ENCODE results near the gene RALGAPA1.

RALGAPA1 gene

DNA sequence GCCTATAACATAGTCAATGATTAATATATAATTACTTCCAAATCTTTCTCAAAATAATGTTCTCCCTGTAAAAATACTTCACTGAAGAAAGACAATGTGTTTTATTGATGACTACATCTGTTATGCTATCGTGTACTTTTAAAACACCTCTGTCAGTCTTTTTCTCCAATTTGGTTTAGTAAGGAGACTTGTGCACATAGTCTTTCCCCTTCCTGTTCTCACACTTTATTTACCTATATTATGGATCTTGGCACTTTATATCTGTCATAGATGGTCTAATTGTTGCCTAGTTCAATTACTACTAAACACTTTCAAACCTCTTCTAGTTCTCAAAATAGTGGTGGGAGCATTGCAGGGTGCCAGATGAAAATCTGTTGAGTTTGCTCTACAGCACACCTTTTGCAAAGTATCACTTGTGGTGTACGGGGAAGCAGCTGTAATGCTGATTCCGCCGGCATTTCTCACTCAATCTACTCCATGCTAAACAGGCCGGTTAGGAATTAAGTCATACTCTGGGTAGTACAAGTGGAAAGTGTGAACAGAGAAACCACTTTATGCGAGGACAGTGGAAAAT is 276.2 kb downstream of the RALGAPA1 start:
- H3K27ac ChIP-seq (ENCODE audit: low read depth, low read length) = no peak overlapping the region
- peaks cover 26% of the 10 kb centered on the region for H3K27me3 ChIP-seq (ENCODE audit: control insufficient read depth, insufficient read depth, low read length)
- H3K4me1 ChIP-seq (ENCODE audit: control insufficient read depth, insufficient read depth, low read length) = no peaks in the 10 kb centered on the region
- no peak overlapping the region for H3K9ac ChIP-seq (ENCODE audit: low read length)
- peak overlapping the region; percentile 64 for H3K4me3 ChIP-seq (ENCODE audit: low read length)
- H3K36me3 ChIP-seq (ENCODE audit: control insufficient read depth, insufficient read depth, low read length) = no peaks in the 10 kb centered on the region

DNA sequence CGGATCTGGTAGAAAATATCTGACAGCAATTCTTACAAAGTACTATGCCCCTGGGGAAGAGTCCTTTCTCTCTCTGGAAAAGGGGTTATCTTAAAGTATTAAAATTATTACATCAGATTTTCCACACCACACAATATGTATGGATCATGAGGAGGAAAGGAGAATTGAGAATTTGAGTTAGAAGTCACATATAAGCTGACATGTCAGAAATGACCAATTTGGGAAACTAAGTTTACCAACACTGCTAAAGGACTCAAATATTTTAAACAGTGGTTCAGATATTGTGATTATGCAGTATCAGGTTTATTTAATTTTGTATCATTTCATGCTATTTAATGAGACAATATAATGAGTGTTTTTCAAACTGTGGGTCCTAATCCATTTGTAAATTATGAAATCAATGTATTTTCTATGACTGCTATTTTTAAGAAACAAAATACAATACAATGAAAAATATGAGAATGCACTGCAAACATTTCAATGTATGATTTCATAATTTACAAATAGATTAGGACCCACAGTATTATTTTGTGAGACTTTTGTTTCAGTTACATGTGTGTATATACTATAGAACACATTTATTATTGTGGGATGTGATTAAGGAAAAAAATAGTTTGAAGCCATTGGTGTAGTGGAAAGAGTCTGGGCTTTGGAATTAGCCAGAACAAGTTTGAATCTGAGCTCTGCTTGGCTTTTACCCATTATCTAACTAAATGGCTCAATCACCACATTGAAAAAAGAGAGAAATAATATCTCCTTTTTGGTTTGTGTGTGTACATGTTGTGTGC is 276.9 kb downstream of the RALGAPA1 start:
- Histone ChIP-seq H3K27me3 (ENCODE audit: control insufficient read depth, insufficient read depth, low read length) (peaks cover 26% of the 10 kb centered on the region), H3K36me3 (ENCODE audit: control insufficient read depth, insufficient read depth, low read length) (no peaks in the 10 kb centered on the region), H3K4me3 (ENCODE audit: low read length) (no peak overlapping the region), H3K4me1 (ENCODE audit: control insufficient read depth, insufficient read depth, low read length) (no peaks in the 10 kb centered on the region), H3K9ac (ENCODE audit: low read length) (no peak overlapping the region), H3K27ac (ENCODE audit: low read depth, low read length) (no peak overlapping the region)

DNA sequence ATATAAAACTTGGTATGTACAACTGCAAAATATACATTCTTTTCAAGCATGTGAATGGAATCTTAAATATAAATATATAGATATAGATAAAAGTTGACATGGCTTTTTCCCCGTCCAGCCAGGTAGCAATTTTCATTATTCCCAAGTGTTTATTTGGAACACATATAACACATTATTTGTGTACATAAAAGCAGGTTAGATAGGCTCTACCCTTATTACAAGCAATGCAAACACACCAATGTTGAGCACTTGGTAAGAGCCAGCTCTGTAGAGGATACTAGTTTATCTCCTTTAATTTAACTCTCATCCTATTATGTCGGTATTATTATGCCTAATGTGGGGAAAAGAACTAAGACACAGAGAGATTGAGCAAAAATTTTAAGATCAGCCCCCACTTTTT is 282.1 kb downstream of the RALGAPA1 start:
- Histone ChIP-seq H3K4me3 (ENCODE audit: low read length) (no peak overlapping the region), H3K27me3 (ENCODE audit: control insufficient read depth, insufficient read depth, low read length) (peaks cover 5% of the 10 kb centered on the region), H3K27ac (ENCODE audit: low read depth, low read length) (no peak overlapping the region), H3K9ac (ENCODE audit: low read length) (no peak overlapping the region), H3K4me1 (ENCODE audit: control insufficient read depth, insufficient read depth, low read length) (no peaks in the 10 kb centered on the region), H3K36me3 (ENCODE audit: control insufficient read depth, insufficient read depth, low read length) (no peaks in the 10 kb centered on the region)

DNA sequence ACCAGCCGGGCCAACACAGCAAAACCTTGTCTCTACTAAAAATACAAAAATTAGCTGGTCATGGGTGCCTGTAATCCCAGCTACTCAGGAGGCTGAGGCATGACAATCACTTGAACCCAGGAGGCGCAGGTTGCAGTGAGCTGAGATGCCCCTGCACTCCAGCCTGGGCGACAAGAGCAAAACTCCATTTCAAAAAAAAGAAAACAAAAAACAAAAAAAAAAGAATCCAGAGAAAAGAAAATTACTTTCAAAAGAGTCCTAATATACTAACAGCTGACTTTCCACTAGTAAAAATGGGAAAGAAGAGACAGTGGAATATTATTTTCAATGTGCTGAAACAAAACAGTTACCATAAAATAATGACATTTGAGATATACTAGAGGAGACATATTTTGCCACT is 283.4 kb downstream of the RALGAPA1 start:
- no peak overlapping the region for H3K4me3 ChIP-seq (ENCODE audit: low read length)
- no peaks in the 10 kb centered on the region for H3K4me1 ChIP-seq (ENCODE audit: control insufficient read depth, insufficient read depth, low read length)
- no peak overlapping the region for H3K27ac ChIP-seq (ENCODE audit: low read depth, low read length)
- H3K27me3 ChIP-seq (ENCODE audit: control insufficient read depth, insufficient read depth, low read length) = peaks cover 5% of the 10 kb centered on the region
- no peak overlapping the region for H3K9ac ChIP-seq (ENCODE audit: low read length)
- H3K36me3 ChIP-seq (ENCODE audit: control insufficient read depth, insufficient read depth, low read length) = no peaks in the 10 kb centered on the region

DNA sequence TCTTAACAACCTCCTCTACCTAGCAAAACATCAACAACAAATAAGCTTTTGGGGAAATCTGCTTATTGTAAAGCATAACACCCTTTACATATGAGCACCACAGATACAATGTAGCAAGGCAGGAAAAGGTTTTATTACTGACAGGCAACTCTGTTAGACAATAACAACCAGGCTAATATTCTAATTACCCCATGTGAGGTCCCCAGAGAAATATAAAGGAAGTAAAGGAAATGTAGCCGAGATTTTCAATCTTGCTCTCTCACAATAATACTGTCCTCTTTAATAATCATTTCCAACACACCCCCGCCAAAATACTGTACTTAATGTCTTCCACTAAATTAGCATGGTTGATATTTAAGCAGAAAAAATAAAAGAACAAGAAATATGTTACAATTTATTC is 289.1 kb downstream of the RALGAPA1 start:
- H3K4me3 ChIP-seq (ENCODE audit: low read length) = no peak overlapping the region
- H3K27ac ChIP-seq (ENCODE audit: low read depth, low read length) = no peak overlapping the region
- H3K9ac ChIP-seq (ENCODE audit: low read length) = no peak overlapping the region
- H3K4me1 ChIP-seq (ENCODE audit: control insufficient read depth, insufficient read depth, low read length) = no peaks in the 10 kb centered on the region
- H3K36me3 ChIP-seq (ENCODE audit: control insufficient read depth, insufficient read depth, low read length) = no peaks in the 10 kb centered on the region
- no peaks in the 10 kb centered on the region for H3K27me3 ChIP-seq (ENCODE audit: control insufficient read depth, insufficient read depth, low read length)

DNA sequence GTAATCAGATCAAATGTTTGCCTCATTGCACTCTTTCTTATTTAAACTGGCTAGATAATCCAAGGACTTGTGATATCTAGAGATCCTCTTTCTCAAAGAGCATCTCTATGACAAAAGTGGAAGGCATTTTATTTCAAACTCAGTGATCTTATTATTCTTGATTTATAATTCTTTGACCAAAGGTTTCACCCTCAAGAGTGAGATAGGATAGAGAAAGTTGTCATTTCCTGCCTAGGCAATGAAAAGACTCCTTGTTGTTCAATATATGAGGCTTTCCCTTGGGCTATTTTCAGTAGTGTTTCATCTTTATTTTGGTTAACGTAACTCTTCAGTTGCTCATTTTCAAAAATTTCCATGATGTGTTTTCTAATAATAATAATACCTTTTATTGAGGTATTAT is 293.2 kb downstream of the RALGAPA1 start:
- H3K4me1 ChIP-seq (ENCODE audit: control insufficient read depth, insufficient read depth, low read length) = no peaks in the 10 kb centered on the region

DNA sequence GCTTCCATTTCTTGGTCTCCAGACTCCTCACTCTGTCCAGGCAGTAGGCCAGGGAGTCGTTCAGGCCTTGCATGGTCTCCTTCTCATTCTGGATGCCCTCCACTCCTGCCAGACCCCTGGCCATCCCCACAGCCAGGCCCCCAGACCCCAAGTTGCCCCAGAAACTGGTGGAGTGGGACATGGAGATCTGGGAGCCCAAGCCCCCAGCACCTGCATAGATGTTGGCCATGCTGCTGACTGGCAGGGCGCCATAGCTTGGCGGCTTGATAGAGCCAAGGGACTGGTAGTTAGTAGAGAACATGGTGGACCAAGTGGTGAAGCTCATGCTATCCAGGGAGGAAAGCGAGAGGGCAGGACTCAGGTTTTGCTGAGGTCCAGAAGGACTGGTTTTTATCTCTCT is 296.3 kb downstream of the RALGAPA1 start:
- Histone ChIP-seq H3K36me3 (ENCODE audit: control insufficient read depth, insufficient read depth, low read length) (no peaks in the 10 kb centered on the region), H3K9ac (ENCODE audit: low read length) (no peak overlapping the region), H3K27me3 (ENCODE audit: control insufficient read depth, insufficient read depth, low read length) (no peaks in the 10 kb centered on the region), H3K4me1 (ENCODE audit: control insufficient read depth, insufficient read depth, low read length) (no peaks in the 10 kb centered on the region), H3K27ac (ENCODE audit: low read depth, low read length) (no peak overlapping the region), H3K4me3 (ENCODE audit: low read length) (no peak overlapping the region)

More for the DNA sequence above, 293.2 kb downstream of the RALGAPA1 start:
- no peak overlapping the region for H3K9ac ChIP-seq (ENCODE audit: low read length)
- H3K27ac ChIP-seq (ENCODE audit: low read depth, low read length) = no peak overlapping the region
- H3K36me3 ChIP-seq (ENCODE audit: control insufficient read depth, insufficient read depth, low read length) = no peaks in the 10 kb centered on the region
- H3K27me3 ChIP-seq (ENCODE audit: control insufficient read depth, insufficient read depth, low read length) = no peaks in the 10 kb centered on the region
- H3K4me3 ChIP-seq (ENCODE audit: low read length) = no peak overlapping the region

DNA sequence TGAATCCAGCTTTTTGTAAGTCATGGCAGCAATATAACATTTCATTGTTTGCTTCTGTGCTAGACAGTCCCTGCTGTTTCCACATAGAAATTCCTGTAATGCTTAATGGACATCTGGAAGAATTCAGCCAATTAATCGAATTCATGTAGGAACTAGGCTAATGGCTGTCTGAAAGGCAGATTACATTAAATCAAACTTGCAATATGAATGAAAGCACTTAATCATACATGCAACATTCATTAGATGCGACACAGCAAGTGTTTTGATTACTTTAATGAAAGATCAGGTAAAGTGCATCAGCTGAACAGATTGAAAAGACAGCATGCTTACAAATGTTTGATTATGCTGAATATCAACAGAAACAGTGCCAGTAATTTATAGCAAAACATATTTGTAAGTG is 299.2 kb downstream of the RALGAPA1 start:
- no peaks in the 10 kb centered on the region for H3K27me3 ChIP-seq (ENCODE audit: control insufficient read depth, insufficient read depth, low read length)
- H3K27ac ChIP-seq (ENCODE audit: low read depth, low read length) = no peak overlapping the region
- no peaks in the 10 kb centered on the region for H3K36me3 ChIP-seq (ENCODE audit: control insufficient read depth, insufficient read depth, low read length)
- H3K9ac ChIP-seq (ENCODE audit: low read length) = no peak overlapping the region
- no peak overlapping the region for H3K4me3 ChIP-seq (ENCODE audit: low read length)
- H3K4me1 ChIP-seq (ENCODE audit: control insufficient read depth, insufficient read depth, low read length) = no peaks in the 10 kb centered on the region

DNA sequence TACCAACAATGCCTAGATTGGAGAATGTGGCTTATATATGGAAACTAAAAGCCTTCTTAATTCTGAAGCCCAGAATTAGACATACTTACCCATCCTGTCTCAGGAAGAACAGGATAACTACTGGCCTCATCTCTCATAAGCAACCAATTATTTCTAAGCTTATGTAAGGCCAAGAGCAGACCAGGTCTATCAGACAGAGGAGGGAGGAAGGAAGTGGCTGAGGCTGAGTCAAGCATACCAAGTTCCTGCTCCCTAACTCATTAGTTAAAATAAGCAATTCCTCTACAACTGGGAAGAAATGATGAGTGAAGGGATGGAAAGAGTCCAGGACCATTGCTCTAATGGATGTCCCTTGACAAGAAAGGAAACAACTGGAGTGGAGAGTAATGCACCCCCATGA is 302.2 kb downstream of the RALGAPA1 start:
- no peak overlapping the region for H3K9ac ChIP-seq (ENCODE audit: low read length)
- H3K27ac ChIP-seq (ENCODE audit: low read depth, low read length) = no peak overlapping the region
- no peaks in the 10 kb centered on the region for H3K4me1 ChIP-seq (ENCODE audit: control insufficient read depth, insufficient read depth, low read length)
- no peak overlapping the region for H3K4me3 ChIP-seq (ENCODE audit: low read length)
- H3K36me3 ChIP-seq (ENCODE audit: control insufficient read depth, insufficient read depth, low read length) = no peaks in the 10 kb centered on the region
- no peaks in the 10 kb centered on the region for H3K27me3 ChIP-seq (ENCODE audit: control insufficient read depth, insufficient read depth, low read length)

DNA sequence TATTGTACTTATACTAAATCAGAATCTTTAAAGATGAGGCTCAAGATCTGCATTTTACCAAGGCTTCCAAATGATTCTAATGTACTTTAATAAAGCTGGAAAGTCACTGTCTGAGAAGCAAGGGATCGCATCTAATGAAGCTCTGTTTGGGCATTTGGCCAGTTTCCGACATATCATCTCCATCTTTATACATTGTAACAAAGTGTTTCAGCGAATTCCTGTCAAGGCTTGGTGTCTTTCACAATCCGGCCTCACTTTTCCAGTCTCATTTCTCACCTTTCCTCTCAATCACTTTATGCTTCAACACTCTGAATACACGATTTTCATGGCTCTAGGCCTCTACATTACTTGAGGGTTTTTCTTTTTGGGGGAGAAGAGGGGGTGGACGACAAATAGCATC is 302.6 kb downstream of the RALGAPA1 start:
- Histone ChIP-seq H3K4me1 (ENCODE audit: control insufficient read depth, insufficient read depth, low read length) (no peaks in the 10 kb centered on the region), H3K27me3 (ENCODE audit: control insufficient read depth, insufficient read depth, low read length) (no peaks in the 10 kb centered on the region), H3K36me3 (ENCODE audit: control insufficient read depth, insufficient read depth, low read length) (no peaks in the 10 kb centered on the region), H3K9ac (ENCODE audit: low read length) (no peak overlapping the region), H3K27ac (ENCODE audit: low read depth, low read length) (no peak overlapping the region), H3K4me3 (ENCODE audit: low read length) (no peak overlapping the region)

DNA sequence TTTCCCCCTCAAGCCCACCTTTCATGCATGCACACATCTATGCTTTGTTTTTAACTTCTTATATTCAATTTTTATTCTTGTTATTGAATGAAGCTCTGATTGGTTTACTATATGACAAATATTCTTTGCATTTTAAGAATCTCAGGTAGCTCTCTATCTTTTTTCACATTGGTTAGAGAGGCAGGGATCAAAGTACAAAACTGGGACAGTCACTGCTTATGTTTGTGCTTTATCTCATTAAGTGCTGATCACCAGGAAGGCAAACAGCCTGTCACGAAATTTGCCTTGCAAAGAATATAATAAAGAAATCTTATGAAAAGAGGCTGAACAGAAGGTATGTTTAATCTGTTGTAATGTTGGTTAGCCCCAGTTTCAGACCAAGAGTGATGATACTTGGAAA is 304.8 kb downstream of the RALGAPA1 start:
- H3K4me1 ChIP-seq (ENCODE audit: control insufficient read depth, insufficient read depth, low read length) = no peaks in the 10 kb centered on the region
- no peak overlapping the region for H3K4me3 ChIP-seq (ENCODE audit: low read length)
- H3K27ac ChIP-seq (ENCODE audit: low read depth, low read length) = no peak overlapping the region
- H3K36me3 ChIP-seq (ENCODE audit: control insufficient read depth, insufficient read depth, low read length) = no peaks in the 10 kb centered on the region
- H3K9ac ChIP-seq (ENCODE audit: low read length) = no peak overlapping the region
- H3K27me3 ChIP-seq (ENCODE audit: control insufficient read depth, insufficient read depth, low read length) = no peaks in the 10 kb centered on the region

DNA sequence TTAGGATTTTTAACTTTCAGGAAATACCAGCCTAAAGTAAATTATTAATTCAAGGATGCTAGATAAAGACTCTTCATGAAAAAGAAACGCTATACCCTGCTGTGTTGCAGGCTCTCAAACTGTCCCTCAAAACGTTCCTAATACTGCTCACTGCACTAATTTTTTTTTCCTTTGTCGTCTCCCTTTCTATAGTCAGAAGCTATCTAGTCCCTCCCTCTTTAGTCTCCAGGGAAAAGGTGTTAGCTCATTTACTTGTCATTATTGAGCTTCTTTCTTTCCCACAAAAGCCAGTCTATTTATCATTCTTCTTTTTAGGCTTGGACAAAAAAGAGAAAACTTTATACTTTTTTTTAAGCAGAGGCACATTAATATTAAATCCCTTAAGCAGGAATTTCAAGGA is 305.4 kb downstream of the RALGAPA1 start:
- H3K4me1 ChIP-seq (ENCODE audit: control insufficient read depth, insufficient read depth, low read length) = no peaks in the 10 kb centered on the region
- H3K4me3 ChIP-seq (ENCODE audit: low read length) = no peak overlapping the region
- no peak overlapping the region for H3K9ac ChIP-seq (ENCODE audit: low read length)
- no peaks in the 10 kb centered on the region for H3K27me3 ChIP-seq (ENCODE audit: control insufficient read depth, insufficient read depth, low read length)
- no peak overlapping the region for H3K27ac ChIP-seq (ENCODE audit: low read depth, low read length)
- no peaks in the 10 kb centered on the region for H3K36me3 ChIP-seq (ENCODE audit: control insufficient read depth, insufficient read depth, low read length)

DNA sequence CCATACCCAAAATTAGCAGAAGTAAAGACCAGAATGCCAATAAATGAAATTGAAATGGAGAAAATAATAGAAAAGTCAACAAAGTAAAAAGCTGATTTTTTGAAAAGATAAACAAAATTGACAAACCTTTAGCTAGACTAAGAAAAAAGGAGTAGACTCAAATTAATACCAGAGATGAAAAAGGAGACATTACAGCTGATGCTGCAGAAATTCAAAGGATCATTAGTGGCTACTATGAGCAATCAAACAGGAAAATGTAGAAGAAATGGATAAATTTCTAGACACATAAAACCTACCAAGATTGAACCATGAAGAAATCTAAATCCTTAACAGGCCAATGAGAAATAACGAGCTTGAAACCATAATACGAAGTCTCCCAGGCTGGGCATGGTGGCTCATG is 309.9 kb downstream of the RALGAPA1 start:
- H3K4me1 ChIP-seq (ENCODE audit: control insufficient read depth, insufficient read depth, low read length) = no peaks in the 10 kb centered on the region
- no peaks in the 10 kb centered on the region for H3K27me3 ChIP-seq (ENCODE audit: control insufficient read depth, insufficient read depth, low read length)
- no peak overlapping the region for H3K27ac ChIP-seq (ENCODE audit: low read depth, low read length)
- H3K9ac ChIP-seq (ENCODE audit: low read length) = no peak overlapping the region
- no peaks in the 10 kb centered on the region for H3K36me3 ChIP-seq (ENCODE audit: control insufficient read depth, insufficient read depth, low read length)
- H3K4me3 ChIP-seq (ENCODE audit: low read length) = no peak overlapping the region
